Suprapubic skin (tissue), 4 donors: Measurements from ENCODE around the gene NCL. TPM values are rescaled to one million over a fixed set of nuclear protein-coding genes. Genes with fewer than 3 reads are reported as not detected.

Experiments used
- DNase-seq, 2 donors: peaks; one replicate each; pipeline ENCODE4 v3.0.0-alpha.2; 2019; ENCODE audit warnings: low spot score in 2 of 2
- H3K27ac ChIP-seq: fragments of 200-600 bp; sonication (generic); one replicate; pipeline ENCODE4 v1.5.1; 2019
- H3K27me3 ChIP-seq: fragments of 200-600 bp; sonication (generic); one replicate; pipeline ENCODE4 v1.5.1; 2019
- H3K36me3 ChIP-seq: fragments of 200-600 bp; sonication (generic); one replicate; pipeline ENCODE4 v1.5.1; 2019
- H3K4me1 ChIP-seq: fragments of 200-600 bp; sonication (generic); one replicate; pipeline ENCODE4 v1.5.1; 2019
- H3K4me3 ChIP-seq: fragments of 200-600 bp; sonication (generic); one replicate; pipeline ENCODE4 v1.5.1; 2019; ENCODE audit warnings: mild to moderate bottlenecking
- H3K9me3 ChIP-seq: fragments of 200-600 bp; sonication (generic); one replicate; pipeline ENCODE4 v1.5.1; 2019
- CTCF ChIP-seq, 2 donors: fragments of 200-600 bp in 1 of 2; fragments of 450-650 bp in 1 of 2; sonication (generic) in 1 of 2; IDR thresholded peaks; one replicate each; pipeline ENCODE4 v1.5.1; 2016 to 2019; ENCODE audit warnings: antibody characterized with exemption in 2 of 2, mild to moderate bottlenecking in 1 of 2, moderate library complexity in 1 of 2
- EP300 ChIP-seq: sonication (generic); formaldehyde crosslinking; IDR thresholded peaks from one replicate; pipeline ENCODE4 v1.6.1; 2017; ENCODE audit warnings: antibody characterized with exemption
- POLR2A ChIP-seq, 2 donors: fragments of 450-650 bp; IDR thresholded peaks; one replicate each; pipeline ENCODE4 v1.6.1; 2017; ENCODE audit warnings: antibody characterized with exemption in 2 of 2, mild to moderate bottlenecking in 2 of 2, moderate library complexity in 2 of 2
- POLR2AphosphoS5 ChIP-seq, 3 donors: sonication (generic); formaldehyde crosslinking; IDR thresholded peaks; one replicate each; pipeline ENCODE4 v1.6.1; 2017; ENCODE audit warnings: antibody characterized with exemption in 3 of 3
- WGBS: methylation state at CpG from one replicate; pipeline ENCODE4 v1.1.5; 2018; 5-methylcytosine and 5-hydroxymethylcytosine counted together
- total RNA-seq, 4 donors: library from RNA; depleted of rRNA; stranded (reverse); fragments of >200 nt; gene quantifications; one replicate each; pipeline ENCODE4 v1.1.0, GENCODE V29; 2016

The NCL gene
- total RNA-seq, 4 donors from 2014 or later = 142 to 384 (median 205) TPM

- no peak for TF ChIP-seq CTCF (IDR thresholded peaks at IDR 0.05)
- no peak for TF ChIP-seq POLR2A (IDR thresholded peaks at IDR 0.05)
- no peak for TF ChIP-seq POLR2AphosphoS5 (IDR thresholded peaks at IDR 0.05)
- DNase-seq = peak; percentile 43 to 77
- 74% methylated on average over 12 of the region's 12 CpGs for WGBS
- Histone ChIP-seq H3K27me3 (no peaks in the 10 kb centered on the region), H3K4me3 (no peak overlapping the region), H3K36me3 (no peaks in the 10 kb centered on the region), H3K27ac (no peak overlapping the region), H3K4me1 (peaks cover 14% of the 10 kb centered on the region), H3K9me3 (no peaks in the 10 kb centered on the region)
These were observed 3.6 kb upstream of the NCL start for GRCh38 chr2:231467613-231468530.

- WGBS = 84% methylated on average over 4 of the region's 4 CpGs
These were observed 2.8 kb upstream of the NCL start for GRCh38 chr2:231467016-231467545.

GRCh38 chr2:231464576-231465540, 574 bp upstream of the NCL start:
- H3K9me3 ChIP-seq = no peaks in the 10 kb centered on the region
- under 1% methylated on average over 44 of the region's 81 CpGs for WGBS
- H3K36me3 ChIP-seq = peaks cover 26% of the 10 kb centered on the region
- TF ChIP-seq POLR2A (IDR thresholded peaks at IDR 0.05) (peak in 1 of 2 donors; percentile 16), CTCF (IDR thresholded peaks at IDR 0.05) (no peak), POLR2AphosphoS5 (IDR thresholded peaks at IDR 0.05) (peak in 1 of 3 donors; percentile 29)
- peaks cover 30% of the 10 kb centered on the region for H3K4me1 ChIP-seq
- no peaks in the 10 kb centered on the region for H3K27me3 ChIP-seq
- DNase-seq = peak; percentile 98 to 99
- peak overlapping the region; percentile 98 for H3K27ac ChIP-seq
- peak overlapping the region; percentile 82 for H3K4me3 ChIP-seq

More at GRCh38 chr2:231467016-231467545, 2.8 kb upstream of the NCL start:
- Histone ChIP-seq H3K4me1 (peaks cover 22% of the 10 kb centered on the region), H3K9me3 (no peaks in the 10 kb centered on the region), H3K27ac (no peak overlapping the region), H3K36me3 (peaks cover 4% of the 10 kb centered on the region), H3K4me3 (no peak overlapping the region), H3K27me3 (no peaks in the 10 kb centered on the region)
- TF ChIP-seq CTCF (IDR thresholded peaks at IDR 0.05) (no peak), POLR2AphosphoS5 (IDR thresholded peaks at IDR 0.05) (no peak), EP300 (no peak), POLR2A (IDR thresholded peaks at IDR 0.05) (no peak)
- DNase-seq = peak; percentile 45 to 49

- no peak for DNase-seq
- Histone ChIP-seq H3K4me1 (peaks cover 30% of the 10 kb centered on the region), H3K9me3 (no peaks in the 10 kb centered on the region), H3K27ac (peak overlapping the region; percentile 98), H3K36me3 (peaks cover 46% of the 10 kb centered on the region), H3K4me3 (peak overlapping the region; percentile 82), H3K27me3 (no peaks in the 10 kb centered on the region)
- TF ChIP-seq EP300 (no peak), CTCF (IDR thresholded peaks at IDR 0.05) (no peak), POLR2AphosphoS5 (IDR thresholded peaks at IDR 0.05) (no peak), POLR2A (IDR thresholded peaks at IDR 0.05) (no peak)
- WGBS = 16% methylated on average over 4 of the region's 4 CpGs
These were observed 1.4 kb downstream of the NCL start for GRCh38 chr2:231462729-231463465.
